Nephron progenitor cell (in vitro differentiated cells): ENCODE measurements around the gene RMRP.

Experiments
- DNase-seq: peaks from one replicate; pipeline ENCODE4 v3.0.0; 2021
- H3K27ac Mint-ChIP-seq: 2 replicates; pipeline ENCODE4 v1.8.0; 2021; ENCODE audit warnings: mild to moderate bottlenecking, moderate library complexity, mixed read lengths
- H3K27me3 Mint-ChIP-seq: 2 replicates; pipeline ENCODE4 v1.8.0; 2021; ENCODE audit warnings: mild to moderate bottlenecking, low read depth, mixed read lengths; ENCODE audit not compliant: poor library complexity
- H3K36me3 Mint-ChIP-seq: 2 replicates; pipeline ENCODE4 v1.8.0; 2021; ENCODE audit warnings: low read depth, mixed read lengths
- H3K4me1 Mint-ChIP-seq: 2 replicates; pipeline ENCODE4 v1.8.0; 2021; ENCODE audit warnings: mixed read lengths
- H3K4me3 Mint-ChIP-seq: 2 replicates; pipeline ENCODE4 v1.8.0; 2021; ENCODE audit warnings: mild to moderate bottlenecking, moderate library complexity, mixed read lengths
- H3K9me3 Mint-ChIP-seq: 2 replicates; pipeline ENCODE4 v1.8.0; 2021; ENCODE audit warnings: mild to moderate bottlenecking, moderate library complexity, mixed read lengths
- TF ChIP-seq, protein P1 (sequence below): fragments of 200-600 bp; sonication (generic); IDR thresholded peaks from 2 replicates; pipeline ENCODE4 v1.5.0; 2021; ENCODE audit warnings: antibody characterized with exemption

The RMRP gene

DNA sequence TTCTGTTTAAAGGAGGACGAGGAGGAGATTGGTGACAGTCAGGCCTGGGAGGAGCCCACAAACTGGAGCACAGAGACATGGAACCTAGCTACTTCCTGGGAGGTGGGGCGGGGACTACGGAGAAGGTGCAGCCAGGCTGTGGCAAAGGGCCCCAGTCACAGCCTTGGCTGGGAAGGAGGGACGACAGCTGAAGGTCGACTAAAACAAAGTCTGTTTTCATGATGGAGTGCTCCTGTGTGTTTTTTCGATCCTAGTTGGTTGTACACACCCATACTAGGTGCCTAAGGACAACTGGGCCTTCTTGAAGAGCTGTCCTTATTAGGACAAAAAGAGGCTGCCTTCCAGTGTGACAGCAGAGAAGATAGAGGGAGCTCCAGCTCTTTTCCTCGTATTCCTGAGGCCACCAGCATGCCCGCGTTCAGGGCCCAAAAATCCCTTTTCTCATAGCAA is 3.2 kb upstream of the RMRP start:
- Mint-ChIP-seq H3K36me3 (peaks cover 28% of the 10 kb centered on the region), H3K27ac (no peak overlapping the region), H3K4me3 (peak overlapping the region; percentile 52), H3K4me1 (peaks cover 75% of the 10 kb centered on the region), H3K27me3 (peaks cover 14% of the 10 kb centered on the region), H3K9me3 (peaks cover 4% of the 10 kb centered on the region)
- DNase-seq: no peak
- TF ChIP-seq, protein P1, sequence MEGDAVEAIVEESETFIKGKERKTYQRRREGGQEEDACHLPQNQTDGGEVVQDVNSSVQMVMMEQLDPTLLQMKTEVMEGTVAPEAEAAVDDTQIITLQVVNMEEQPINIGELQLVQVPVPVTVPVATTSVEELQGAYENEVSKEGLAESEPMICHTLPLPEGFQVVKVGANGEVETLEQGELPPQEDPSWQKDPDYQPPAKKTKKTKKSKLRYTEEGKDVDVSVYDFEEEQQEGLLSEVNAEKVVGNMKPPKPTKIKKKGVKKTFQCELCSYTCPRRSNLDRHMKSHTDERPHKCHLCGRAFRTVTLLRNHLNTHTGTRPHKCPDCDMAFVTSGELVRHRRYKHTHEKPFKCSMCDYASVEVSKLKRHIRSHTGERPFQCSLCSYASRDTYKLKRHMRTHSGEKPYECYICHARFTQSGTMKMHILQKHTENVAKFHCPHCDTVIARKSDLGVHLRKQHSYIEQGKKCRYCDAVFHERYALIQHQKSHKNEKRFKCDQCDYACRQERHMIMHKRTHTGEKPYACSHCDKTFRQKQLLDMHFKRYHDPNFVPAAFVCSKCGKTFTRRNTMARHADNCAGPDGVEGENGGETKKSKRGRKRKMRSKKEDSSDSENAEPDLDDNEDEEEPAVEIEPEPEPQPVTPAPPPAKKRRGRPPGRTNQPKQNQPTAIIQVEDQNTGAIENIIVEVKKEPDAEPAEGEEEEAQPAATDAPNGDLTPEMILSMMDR: no peak

DNA sequence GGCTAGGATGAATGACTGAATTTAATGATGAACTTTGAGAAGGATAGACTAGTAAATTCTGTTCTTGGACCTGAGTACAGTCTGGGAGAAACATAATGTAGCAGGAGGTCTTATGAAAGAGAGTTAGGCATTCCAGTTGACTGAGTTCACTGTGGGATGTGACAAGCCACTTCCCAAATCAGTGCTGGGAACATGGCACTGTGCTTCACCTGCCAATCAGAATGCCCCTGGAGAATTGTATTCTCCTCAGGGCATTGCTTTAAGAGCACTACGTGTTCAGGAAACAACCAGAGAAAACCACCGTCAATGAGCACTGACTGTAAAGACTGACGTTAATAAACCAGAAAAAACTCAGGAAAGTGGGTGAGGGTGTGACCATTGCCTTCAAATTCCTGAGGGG is 1.5 kb upstream of the RMRP start:
- peak overlapping the region; percentile 86 for H3K4me3 Mint-ChIP-seq
- TF ChIP-seq, protein P1: no peak

DNA sequence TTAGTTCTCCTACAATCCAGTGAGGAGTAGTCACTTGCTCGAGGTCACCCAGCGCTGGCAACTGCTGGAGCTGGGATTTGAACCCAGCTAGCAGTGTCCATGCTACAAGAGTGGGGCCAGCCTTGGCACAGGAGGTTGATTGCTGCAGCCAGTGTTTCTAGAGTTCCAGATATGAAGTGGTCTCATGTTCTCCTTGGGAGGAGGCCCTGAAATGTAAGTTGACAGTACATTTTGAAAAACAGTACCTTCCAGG is 1.1 kb upstream of the RMRP start:
- Mint-ChIP-seq H3K4me1 (peaks cover 63% of the 10 kb centered on the region), H3K27me3 (peaks cover 20% of the 10 kb centered on the region), H3K27ac (peak overlapping the region; percentile 7), H3K9me3 (peaks cover 4% of the 10 kb centered on the region), H3K36me3 (peaks cover 28% of the 10 kb centered on the region), H3K4me3 (peak overlapping the region; percentile 86)
- TF ChIP-seq, protein P1: no peak
- DNase-seq: no peak

More for the DNA sequence above, 1.5 kb upstream of the RMRP start:
- H3K27me3 Mint-ChIP-seq: peaks cover 15% of the 10 kb centered on the region
- peaks cover 4% of the 10 kb centered on the region for H3K9me3 Mint-ChIP-seq
- no peak for DNase-seq
- peak overlapping the region; percentile 7 for H3K27ac Mint-ChIP-seq
- peaks cover 67% of the 10 kb centered on the region for H3K4me1 Mint-ChIP-seq
- H3K36me3 Mint-ChIP-seq: peaks cover 28% of the 10 kb centered on the region

DNA sequence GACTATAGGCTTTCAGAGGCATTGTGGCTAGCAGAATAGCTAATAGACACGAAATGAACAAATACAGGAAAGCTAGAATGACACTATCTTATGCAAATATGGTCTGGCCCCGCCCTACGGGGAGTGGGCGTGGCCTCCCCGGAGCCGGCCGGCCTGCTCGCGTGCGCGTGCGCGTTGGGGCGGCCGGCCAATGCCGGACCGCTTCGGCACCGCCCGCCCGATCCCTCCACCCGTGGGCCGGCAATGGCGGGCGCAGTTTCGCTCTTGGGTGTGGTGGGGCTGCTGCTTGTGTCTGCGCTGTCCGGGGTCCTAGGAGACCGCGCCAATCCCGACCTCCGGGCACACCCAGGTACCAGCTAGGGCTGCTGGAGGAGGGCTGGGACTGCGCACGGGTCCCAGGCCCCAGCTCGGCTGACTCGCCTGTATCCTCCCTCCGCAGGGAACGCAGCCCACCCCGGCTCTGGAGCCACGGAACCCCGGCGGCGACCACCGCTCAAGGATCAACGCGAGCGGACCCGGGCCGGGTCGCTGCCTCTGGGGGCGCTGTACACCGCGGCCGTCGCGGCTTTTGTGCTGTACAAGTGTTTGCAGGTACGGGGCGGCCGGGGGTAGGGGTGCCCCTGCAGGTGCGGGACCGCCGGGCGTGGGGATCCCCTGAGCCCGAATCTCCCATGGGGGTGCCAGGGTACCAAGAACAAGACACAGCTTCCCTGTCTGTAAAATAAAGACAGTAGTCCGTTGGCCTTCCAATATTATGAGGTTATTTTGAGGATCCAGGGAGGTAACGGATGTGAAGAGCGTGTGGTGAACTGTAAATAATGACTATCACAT is 533 bp upstream of the RMRP start, which contains the start of gene CCDC107:
Gene CCDC107, plus strand, starts transcription at position 156 of the 831 bp plus-strand sequence. Its CDS starts 88 bp downstream, at position 244.
- Mint-ChIP-seq H3K4me3 (peak within 1 kb of the TSS; percentile 86), H3K9me3 (peaks cover 4% of the 10 kb centered on the region), H3K27me3 (peaks cover 20% of the 10 kb centered on the region), H3K27ac (peak within 1 kb of the TSS; percentile 100), H3K36me3 (peaks cover 28% of the 10 kb centered on the region), H3K4me1 (peaks cover 58% of the 10 kb centered on the region)
- peak; percentile 89 for DNase-seq
- TF ChIP-seq, protein P1: peak; percentile 65

DNA sequence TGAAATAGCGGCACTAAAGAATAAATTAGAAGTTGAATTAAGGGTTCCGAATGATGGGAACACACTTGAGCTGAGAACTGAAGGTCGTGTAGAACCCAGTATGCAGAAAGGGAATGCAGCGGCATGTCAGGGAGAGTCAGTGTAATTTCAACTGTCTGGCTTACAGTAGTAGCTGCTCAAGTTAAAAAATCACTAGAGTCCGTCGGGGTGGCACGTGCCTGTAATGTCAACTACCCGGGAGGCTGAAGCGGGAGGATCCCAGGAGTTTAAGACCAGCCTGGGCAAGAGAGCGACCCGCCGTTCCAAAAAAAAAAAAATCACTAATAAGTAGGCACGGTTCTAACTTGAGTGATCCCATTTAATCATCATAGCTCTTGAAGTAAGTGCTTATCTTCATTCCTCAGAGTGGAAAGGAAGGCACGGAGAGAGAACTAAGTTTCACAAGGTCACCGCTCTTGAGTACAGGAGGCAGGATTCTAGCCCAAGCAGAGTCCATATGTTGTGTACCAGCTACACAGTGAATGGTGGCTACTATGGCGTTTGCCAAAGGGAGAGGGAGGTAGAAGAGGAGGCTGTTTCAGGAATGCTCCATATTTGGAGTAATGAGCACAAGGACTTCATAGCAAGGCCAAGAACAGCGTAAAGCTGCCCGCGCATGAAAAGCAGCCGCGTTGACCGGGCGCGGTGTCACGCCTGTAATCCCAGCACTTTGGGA is 831 bp downstream of the RMRP start:
- peak overlapping the region; percentile 84 for H3K4me3 Mint-ChIP-seq
- peaks cover 44% of the 10 kb centered on the region for H3K4me1 Mint-ChIP-seq
- peak overlapping the region; percentile 100 for H3K27ac Mint-ChIP-seq
- H3K9me3 Mint-ChIP-seq: peaks cover 4% of the 10 kb centered on the region
- TF ChIP-seq, protein P1: no peak
- H3K36me3 Mint-ChIP-seq: peaks cover 20% of the 10 kb centered on the region
- peaks cover 20% of the 10 kb centered on the region for H3K27me3 Mint-ChIP-seq
- no peak for DNase-seq
